HG03103 (cell line): ENCODE data around the gene PHF12.
"Not testable (repeated sequence)": the region's sequence is repeated elsewhere in the genome, so short reads cannot be mapped to it uniquely, and the experiment has no call there.

Experiments
- ATAC-seq: cut with Tn5 transposase; IDR thresholded peaks from one replicate; pipeline ENCODE4 v1.9.1; 2021; ENCODE audit warnings: low read depth; ENCODE audit not compliant: unreplicated experiment

Gene PHF12

DNA sequence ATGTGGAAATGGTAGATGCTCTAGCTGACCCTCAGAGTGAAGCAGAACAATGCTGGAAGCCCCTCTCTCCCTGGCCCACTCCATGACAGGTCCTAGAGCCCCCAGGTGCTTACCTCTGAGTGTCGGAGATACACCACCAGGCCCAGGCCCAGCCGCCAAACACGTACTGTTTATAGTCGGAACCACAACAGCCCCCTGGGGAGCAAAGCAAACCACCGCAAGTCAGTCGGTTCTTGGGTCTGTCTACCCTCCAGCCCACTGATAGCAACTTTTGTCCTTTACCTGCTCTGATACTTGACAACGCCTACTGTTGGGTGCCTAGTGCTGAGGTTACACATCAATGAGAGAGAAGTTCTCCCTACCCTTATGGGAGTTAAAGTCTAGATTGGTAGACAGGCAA, 62.5 kb downstream of the PHF12 start:
- ATAC-seq = no peak

DNA sequence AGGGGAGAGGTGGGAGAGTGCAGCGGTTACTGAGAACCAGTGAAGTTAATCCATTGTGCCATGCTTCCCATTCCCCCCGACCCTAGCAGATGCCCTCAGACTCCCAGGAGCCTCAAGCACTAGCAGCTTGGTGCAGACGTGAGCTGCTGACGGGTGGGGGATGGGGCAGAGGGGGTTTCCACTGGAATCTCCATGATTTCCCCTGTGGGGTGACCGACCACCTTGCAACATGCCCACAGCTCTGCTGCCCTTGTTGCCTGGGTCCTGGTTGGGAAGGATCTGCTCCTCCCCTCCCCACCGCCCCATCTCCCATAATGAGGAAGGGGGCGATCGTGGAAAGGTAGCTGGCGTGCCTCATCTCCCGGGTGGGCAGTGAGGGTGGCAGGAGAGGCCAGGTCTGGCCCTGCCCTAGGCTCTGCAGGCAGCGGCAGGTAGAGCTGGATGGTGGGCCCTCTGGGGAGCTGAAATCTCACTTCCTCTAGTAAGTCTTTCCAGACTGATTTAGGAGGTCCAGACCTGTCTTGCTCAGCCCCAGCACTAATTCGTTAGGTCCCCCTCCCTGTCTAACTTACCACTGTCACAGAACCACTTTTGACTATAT, 63.3 kb downstream of the PHF12 start:
- ATAC-seq = no peak

DNA sequence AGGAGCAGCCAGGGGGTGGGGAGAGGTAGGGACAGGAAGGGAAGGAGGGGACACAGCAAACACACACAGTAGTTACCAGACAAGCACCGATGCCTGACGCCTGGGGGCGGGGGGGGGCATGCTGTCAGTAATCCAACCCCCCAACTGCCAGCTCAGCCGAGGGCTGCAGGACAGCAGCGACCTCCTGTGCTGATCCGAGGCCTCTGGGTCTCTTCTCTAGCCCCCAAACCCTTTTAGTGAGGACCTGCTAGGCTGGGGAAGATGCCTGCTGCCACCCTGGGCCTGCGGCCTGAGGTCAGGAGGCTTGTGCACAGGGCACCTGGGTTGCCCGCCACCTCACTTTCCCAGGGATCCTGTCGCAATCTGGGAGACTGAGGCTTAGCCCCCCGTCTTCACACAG, 65.4 kb downstream of the PHF12 start:
- ATAC-seq = no peak

DNA sequence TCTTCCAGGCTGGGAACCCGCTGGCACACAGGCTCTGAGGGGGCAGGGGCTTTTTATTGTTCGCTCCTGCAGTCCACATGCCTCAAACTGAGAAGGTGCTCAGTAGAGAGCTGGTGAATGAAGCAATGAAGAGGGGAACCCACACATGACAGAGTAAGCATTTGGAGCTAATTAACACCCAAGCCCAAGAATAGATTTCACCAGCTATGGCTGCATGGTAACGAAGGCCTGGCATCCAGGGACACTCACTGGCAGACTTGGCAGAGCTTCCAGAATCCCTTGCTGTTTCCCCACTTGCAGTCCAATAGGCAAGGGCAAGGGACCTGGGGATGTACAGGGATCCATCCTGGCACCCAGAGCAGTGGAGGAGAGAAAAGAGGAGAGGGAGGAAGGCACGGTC, 66.0 kb downstream of the PHF12 start:
- ATAC-seq = no peak

DNA sequence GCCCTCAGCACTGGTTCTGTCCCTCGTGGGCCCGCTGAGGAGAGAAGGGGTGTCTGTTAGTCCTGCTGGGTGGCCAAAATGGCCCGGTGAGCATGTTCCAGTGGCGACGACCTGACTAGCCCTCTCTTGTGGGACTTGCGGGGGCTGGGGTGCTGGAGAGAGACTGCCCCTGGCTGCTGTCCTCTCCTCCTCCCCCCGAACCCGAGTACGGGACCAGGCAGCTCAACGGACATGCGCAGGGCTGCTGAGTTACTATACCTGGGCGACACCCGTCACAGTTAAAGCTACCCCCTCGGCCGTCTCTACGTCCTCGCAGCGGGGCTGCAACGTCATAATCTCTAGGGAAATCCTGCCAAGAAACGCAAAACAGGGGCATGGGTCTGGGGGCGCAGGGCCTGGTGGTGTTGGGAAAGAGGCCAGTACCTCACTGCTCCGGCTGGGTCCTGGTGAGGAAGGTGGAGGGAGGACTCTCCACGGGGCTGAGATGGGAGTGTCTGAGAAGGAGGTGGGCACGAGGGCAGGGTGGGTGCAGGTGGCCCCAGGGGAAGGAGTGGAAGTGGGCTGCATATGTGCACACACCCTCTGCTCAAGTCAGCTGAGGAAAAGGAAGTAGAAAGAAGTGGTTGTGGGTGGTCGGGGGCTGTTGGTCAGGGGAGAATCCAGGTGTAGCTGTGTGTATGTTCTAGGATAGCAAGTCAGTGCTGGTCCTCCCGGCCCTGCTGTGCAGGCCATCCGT, 67.2 kb downstream of the PHF12 start:
- ATAC-seq = no peak

DNA sequence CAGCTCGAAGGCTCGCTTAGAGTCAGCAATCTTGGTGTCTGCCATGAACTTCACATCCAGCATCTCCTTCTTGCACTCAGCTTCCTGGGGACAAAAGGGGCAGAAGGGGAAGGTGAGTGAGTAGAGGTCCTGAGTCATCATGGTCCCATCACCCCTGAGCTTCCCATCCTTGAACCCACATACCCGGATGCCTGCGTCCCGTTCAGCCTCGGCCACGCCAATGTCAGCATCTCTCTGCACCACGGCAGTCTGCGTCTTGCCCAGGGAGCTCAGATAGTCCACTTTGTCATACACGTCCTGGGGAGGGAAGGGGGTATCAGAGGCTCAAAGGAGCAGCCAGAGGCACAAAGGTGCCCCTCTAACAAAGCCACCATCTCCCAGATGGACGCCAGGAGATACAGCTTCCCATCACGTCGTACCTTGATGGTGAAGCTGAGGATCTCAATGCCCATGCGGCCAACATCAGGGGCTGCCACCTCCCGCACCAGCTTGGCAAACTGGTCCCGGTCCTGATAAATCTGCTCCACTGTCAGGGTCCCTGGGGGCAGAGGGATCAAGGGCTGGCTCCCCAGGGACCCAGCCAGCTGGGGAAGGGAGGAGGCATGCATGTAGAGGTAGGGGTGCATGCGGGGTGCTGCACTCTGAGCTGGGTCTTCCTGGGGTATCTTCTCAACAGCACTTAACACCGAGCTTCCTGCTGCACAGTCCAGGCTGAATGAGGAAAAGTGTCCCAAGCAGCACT, 69.0 kb downstream of the PHF12 start:
- no peak for ATAC-seq

DNA sequence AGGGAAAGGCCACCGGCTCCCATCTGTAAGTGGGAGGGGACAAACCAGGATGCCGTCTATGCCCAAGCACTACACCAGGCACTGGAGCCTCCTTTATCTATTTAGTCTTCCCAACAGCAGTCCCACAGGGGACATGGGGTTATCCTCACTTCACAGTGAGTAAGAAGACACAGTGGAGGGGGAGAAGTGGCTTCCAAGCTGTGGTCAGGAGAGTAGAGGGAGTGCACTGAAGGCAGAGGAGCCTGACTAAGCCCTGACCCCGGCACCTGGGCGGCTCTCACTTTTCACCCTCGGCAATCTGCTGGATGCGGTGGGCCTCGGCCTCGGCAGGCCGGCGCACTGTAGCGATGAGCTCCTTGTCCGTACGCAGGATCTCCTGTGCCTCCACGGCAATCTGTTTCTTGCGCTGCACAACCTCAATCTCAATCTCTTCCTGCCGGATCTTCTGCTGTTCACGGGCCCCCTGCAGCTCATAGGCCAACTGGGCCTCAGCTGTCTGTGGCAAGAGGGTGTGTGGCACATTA, 69.7 kb downstream of the PHF12 start:
- ATAC-seq = no peak

DNA sequence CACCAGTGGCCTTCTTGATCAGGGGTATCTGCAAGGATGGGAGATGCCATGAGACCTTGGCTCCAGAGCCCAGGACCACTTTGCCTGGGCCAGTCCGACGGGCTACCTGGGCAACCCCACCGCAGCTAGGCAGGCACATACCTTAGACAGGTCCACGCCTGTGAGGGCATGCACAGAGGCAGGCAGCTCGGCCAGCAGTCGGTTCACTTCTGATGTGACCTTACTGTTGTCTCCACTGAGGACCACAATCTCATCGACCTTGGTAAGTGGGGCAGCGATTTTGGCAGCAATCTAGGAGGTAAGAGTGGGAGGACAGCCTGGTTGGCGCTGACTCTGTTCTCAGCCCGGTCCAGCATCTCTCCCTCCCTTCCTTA, 70.8 kb downstream of the PHF12 start:
- ATAC-seq = no peak

DNA sequence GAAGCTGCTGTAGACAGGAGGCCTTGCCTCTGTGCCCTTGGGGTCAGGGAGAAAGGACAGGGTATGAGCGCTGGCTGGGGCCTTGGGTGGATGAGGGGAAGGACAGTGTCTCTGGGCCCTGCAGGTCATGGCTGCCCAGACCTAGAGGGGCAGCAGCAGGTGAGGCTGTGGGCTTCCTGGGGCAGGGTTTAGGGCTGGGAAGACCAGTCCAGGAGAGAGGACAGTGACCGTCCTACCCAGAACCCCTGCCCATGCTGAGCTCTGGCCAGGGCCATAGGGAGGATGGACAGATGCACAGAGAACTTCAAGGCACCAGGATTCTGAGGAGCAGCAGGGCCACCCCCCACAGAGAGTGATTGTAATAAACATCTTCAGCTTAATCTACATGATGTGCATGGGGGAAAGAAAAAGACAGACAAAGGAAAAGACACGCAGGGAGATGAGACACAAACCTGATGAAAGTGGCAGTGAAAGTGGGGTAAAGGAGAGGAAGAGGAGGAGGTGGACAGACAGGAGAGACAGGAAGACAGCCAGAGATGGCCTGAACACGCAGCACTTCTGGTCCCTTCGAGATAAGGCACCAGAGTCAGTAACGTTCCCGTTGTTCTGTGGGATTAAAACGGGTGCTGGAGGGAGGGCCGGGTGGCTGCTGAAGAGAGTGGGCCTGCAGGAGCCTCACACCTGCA, 71.3 kb downstream of the PHF12 start:
- ATAC-seq = no peak

DNA sequence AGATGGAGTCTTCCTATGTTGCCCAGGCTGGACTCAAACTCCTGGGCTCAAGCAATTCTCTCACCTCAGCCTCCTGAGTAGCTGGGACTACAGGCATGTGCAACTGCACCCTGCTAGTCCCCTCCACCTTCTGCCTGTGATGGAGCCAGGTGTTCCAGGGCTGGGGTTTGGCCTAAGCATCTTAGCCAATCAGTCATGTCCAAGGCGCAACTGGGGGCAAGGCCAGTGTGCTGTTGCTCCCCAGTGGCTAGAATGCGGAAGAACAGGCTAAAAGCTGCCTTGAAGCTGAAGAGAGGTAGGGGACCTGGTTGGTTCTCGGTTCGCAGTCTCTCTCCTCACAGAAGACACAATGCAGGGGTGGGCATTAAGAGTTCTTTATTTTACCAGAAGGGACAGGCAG, 72.3 kb downstream of the PHF12 start:
- ATAC-seq = no peak

DNA sequence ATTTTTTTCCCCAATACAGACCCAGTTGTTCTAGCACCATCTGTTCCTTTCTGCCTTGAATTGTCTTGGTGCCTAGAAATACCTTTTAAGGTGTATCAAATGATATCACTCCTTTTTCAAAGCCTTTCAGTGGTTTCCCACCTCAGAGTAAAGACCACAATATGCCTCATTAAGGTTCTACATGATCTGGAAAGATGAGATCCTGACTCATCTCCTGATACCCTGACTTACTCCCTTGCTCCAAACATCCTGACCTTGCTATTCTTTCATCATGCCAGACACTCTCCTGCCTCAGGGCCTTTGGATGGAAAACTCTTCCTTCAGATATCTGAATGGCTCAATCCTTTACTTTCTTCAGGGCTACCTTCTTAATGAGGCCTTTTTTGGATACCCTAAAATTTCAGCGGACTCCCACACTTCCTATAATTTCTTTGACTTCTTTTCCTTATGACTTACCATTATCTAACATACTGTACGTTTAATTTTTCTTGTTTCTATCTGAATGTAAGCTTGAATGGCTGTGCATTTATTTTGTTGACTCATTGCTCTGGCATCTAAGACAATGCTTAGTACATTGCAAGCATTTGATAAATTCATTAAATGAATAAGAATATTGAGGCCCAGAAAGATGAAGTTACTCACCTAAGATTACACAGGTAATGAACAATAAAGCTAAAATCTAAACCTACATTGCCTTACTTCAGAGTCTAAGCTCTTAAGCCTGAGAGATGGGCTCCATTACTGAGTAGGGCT, 73.0 kb downstream of the PHF12 start:
- no peak for ATAC-seq

DNA sequence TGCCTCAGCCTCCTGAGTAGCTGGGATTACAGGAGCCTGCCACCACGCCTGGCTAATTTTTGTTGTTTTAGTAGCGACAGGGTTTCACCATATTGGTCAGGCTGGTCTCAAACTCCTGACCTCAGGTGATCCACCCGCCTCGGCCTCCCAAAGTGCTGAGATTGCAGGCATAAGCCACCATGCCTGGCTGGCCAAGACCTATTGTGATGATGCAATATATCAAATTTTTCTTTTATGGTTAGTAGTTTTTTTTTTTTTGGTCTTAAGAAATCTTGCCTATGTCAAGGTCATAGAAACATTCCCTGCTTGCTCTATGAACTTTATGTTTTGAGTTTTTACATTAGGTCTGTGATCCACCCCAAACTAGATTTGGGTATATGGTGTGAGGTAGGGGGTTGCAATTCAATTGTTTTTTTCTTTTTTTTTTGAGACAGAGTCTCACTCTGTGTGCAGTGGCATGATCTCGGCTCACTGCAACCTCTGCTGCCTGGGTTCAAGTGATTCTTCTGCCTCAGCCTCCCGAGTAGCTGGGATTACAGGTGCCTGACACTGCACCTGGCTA, 74.1 kb downstream of the PHF12 start:
- ATAC-seq = not testable (repeated sequence)

DNA sequence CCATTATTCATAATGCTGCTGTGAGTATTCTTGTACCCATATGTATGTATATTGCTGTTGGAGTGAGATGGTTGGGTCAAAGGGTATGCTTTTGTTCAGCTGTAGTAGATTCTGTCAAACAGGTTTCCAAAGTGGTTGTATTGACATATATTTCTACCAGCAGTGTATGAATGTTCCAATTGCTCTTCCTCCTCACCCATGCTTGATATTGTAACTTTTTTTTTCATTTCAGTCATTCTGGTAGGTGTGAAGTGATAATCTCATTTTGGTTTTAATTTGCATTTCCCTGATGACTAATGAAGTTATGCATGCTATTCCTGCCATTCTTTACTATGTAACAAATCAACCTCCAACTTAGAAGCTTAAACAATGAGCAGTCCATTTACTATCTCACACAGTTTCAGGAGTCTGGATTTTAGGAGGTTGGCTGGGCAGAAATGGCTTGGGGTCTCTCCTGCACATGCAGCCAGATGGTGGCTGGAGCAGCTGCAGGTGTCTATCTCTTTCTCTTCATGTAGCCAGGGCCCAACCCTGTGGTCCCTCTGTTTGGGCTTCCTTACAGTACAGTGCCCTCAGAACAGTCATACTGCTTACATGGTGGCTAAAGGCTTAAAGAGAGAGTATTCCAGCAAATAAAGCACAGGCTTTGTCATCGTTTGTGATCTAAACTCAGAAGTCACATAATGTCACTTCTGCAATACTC, 75.3 kb downstream of the PHF12 start:
- ATAC-seq = no peak

DNA sequence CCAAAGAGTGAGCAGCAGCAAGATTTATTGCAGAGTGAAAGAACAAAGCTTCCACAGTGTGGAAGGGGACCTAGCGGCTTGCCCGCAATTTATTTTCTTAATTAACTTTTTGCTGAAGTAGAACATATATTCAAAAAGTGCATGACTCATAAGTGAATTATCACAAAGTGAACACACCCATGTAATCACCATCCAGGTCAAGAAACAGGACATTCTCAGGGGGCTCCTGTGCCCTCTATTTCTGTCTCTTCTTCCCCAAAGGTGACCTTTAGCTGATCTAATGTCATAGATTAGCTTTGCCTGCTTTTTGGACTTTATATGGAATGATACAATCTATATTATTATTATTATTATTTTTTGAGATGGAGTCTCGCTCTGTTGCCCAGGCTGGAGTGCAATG, 76.6 kb downstream of the PHF12 start:
- no peak for ATAC-seq

DNA sequence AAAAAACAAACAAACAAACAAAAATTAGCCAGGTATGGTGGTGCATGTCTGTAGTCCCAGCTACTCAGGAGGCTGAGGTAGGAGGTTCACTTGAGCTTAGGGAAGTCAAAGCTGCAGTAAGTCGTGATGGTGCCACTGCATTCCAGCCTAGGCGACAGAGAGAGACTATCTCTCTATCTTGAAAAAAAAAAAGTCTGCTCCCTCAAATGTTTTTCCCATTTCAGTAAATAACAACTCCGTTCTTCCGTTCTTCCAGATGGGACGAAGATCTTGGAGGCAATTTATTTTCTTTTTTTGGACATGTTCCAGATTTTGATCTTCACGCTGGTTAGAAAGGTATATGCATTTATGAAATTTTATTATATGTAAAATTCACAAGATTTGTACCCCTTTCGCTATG, 77.5 kb downstream of the PHF12 start:
- ATAC-seq = no peak

DNA sequence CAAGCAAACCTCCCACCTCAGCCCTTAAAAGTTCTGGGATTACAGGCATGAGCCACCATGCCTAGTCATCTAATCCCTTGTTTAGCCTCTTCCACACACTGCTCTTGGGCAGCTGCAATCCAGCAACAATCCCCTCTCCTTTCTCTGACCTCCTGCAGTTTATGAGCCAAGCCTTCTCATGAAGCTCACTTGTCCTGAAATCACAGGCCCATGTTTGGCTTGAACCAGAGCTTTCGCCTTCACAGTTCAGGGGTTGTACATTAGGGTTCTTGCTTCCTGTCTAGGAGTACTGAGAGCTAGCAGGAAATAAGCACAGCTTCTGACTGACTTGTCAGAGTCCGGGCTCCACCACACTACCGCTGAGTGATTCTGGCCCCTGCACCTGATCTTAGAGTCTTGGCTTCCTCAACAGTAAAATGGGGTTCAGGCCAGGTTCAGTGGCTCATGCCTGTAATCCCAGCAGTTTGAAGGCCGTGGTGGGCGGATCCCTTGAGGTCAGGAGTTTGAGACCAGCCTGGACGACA, 80.2 kb downstream of the PHF12 start:
- ATAC-seq = peak; percentile 95

DNA sequence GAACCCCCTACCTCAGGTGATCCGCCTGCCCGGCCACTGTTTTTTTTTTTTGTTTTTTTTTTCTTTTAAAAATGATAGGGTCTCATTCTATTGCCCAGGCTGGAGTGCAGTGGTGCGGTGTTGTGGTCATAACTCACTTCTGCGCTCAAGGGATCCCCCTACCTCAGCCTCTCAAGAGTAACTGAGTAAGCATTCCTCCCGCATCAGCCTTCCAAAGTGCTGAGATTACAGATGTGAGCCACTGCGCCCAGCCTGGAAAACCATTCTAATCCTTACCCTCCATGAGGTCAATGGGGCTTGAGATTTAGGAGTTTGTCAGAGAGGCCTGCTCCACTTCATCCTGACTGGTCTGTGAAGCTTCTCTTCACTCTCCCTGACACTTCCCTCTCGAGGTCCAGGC, 84.0 kb downstream of the PHF12 start:
- ATAC-seq = no peak

DNA sequence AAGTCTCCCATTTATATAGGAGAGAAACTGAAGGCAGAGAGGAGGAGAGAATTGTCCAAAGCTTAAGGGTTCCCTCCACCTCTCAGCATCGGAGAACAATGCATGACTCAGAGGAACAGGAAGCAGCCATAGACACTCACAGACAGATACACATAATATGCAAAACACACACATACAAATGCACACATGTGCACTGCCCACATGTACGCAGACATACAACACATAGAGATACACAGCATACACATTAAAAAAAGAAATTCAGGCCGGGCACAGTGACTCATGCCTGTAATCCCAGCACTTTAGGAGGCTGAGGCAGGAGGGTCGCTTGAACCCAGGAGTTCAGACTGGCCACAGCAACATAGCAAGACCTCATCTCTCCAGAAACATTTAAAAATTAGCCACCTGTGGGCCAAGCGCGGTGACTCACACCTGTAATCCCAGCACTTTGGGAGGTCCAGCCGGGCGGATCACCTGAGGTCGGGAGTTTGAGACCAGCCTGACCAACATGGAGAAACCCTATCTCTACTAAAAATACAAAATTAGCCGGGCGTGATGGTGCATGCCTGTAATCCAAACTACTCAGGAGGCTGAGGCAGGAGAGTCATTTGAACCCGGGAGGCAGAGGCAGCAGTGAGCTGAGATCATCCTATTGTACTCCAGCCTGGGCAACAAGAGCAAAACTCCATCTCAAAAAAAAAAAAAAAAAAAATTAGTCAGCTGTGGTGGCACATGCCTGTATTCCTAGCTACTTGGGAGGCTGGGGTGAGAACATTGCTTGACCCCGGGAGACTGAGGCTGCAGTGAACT, 85.2 kb downstream of the PHF12 start:
- no peak for ATAC-seq
